ENCODE measurements around the gene BCAS1. TPM values are rescaled to one million over a fixed set of nuclear protein-coding genes. Genes with fewer than 3 reads are reported as not detected.
"Not testable (repeated sequence)": the region's sequence is repeated elsewhere in the genome, so short reads cannot be mapped to it uniquely, and the experiment has no call there.

BCAS1 gene
- total RNA-seq, 2 donors from 2014 or later: not detected

GRCh38 chr20:54014293-54014926 lies 56.0 kb downstream of the BCAS1 start:
- Mint-ChIP-seq H3K27me3 (ENCODE audit: insufficient read depth) (no peaks in the 10 kb centered on the region), H3K27ac (no peak overlapping the region), H3K4me1 (no peaks in the 10 kb centered on the region), H3K9me3 (no peaks in the 10 kb centered on the region), H3K36me3 (ENCODE audit: low read depth) (no peaks in the 10 kb centered on the region), H3K4me3 (no peak overlapping the region)
- H3K9me3 ChIP-seq (ENCODE audit: control insufficient read depth, low read length): no peaks in the 10 kb centered on the region
- H3K36me3 ChIP-seq (ENCODE audit: control insufficient read depth, insufficient read depth, low read length): no peaks in the 10 kb centered on the region
- 93 to 95% methylated on average over 5 to 7 of the region's 7 CpGs for WGBS, 2 experiments (ENCODE audit: insufficient coverage in 1 of 2, insufficient read length in 1 of 2)
- H3K27me3 ChIP-seq (ENCODE audit: control insufficient read depth, insufficient read depth, low read length, poor library complexity, severe bottlenecking): no peaks in the 10 kb centered on the region
- H3K4me1 ChIP-seq (ENCODE audit: control insufficient read depth, insufficient read depth, low read length): no peaks in the 10 kb centered on the region
- H3K27ac ChIP-seq (ENCODE audit: low read depth, low read length): no peak overlapping the region
- H3K4me3 ChIP-seq (ENCODE audit: low read length): no peak overlapping the region
- TF ChIP-seq, protein P1, sequence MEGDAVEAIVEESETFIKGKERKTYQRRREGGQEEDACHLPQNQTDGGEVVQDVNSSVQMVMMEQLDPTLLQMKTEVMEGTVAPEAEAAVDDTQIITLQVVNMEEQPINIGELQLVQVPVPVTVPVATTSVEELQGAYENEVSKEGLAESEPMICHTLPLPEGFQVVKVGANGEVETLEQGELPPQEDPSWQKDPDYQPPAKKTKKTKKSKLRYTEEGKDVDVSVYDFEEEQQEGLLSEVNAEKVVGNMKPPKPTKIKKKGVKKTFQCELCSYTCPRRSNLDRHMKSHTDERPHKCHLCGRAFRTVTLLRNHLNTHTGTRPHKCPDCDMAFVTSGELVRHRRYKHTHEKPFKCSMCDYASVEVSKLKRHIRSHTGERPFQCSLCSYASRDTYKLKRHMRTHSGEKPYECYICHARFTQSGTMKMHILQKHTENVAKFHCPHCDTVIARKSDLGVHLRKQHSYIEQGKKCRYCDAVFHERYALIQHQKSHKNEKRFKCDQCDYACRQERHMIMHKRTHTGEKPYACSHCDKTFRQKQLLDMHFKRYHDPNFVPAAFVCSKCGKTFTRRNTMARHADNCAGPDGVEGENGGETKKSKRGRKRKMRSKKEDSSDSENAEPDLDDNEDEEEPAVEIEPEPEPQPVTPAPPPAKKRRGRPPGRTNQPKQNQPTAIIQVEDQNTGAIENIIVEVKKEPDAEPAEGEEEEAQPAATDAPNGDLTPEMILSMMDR (conservative IDR thresholded peaks at IDR 0.05): no peak
- DNase-seq: no peak
- H3K9ac ChIP-seq (ENCODE audit: extremely low read depth, low read length, poor library complexity, severe bottlenecking): no peak overlapping the region

- no peak for DNase-seq
- Histone ChIP-seq H3K27ac (ENCODE audit: low read depth, low read length) (no peak overlapping the region), H3K27me3 (ENCODE audit: control insufficient read depth, insufficient read depth, low read length, poor library complexity, severe bottlenecking) (no peaks in the 10 kb centered on the region), H3K36me3 (ENCODE audit: control insufficient read depth, insufficient read depth, low read length) (no peaks in the 10 kb centered on the region), H3K9me3 (ENCODE audit: control insufficient read depth, low read length) (no peaks in the 10 kb centered on the region), H3K9ac (ENCODE audit: extremely low read depth, low read length, poor library complexity, severe bottlenecking) (no peak overlapping the region), H3K4me1 (ENCODE audit: control insufficient read depth, insufficient read depth, low read length) (no peaks in the 10 kb centered on the region), H3K4me3 (ENCODE audit: low read length) (no peak overlapping the region)
- H3K4me1 Mint-ChIP-seq: no peaks in the 10 kb centered on the region
- no peaks in the 10 kb centered on the region for H3K36me3 Mint-ChIP-seq (ENCODE audit: low read depth)
- WGBS, 2 experiments (ENCODE audit: insufficient coverage in 1 of 2, insufficient read length in 1 of 2): 79 to 100% methylated on average over 2 to 3 of the region's 4 CpGs
- H3K27ac Mint-ChIP-seq: no peak overlapping the region
- H3K4me3 Mint-ChIP-seq: no peak overlapping the region
- TF ChIP-seq, protein P1 (conservative IDR thresholded peaks at IDR 0.05): no peak
- H3K9me3 Mint-ChIP-seq: no peaks in the 10 kb centered on the region
- no peaks in the 10 kb centered on the region for H3K27me3 Mint-ChIP-seq (ENCODE audit: insufficient read depth)
Measured at GRCh38 chr20:54013471-54013870, 56.9 kb downstream of the BCAS1 start.

GRCh38 chr20:54011346-54011745 lies 59.0 kb downstream of the BCAS1 start:
- H3K9me3 Mint-ChIP-seq: no peaks in the 10 kb centered on the region
- H3K9ac ChIP-seq (ENCODE audit: extremely low read depth, low read length, poor library complexity, severe bottlenecking): no peak overlapping the region
- no peak overlapping the region for H3K4me3 Mint-ChIP-seq
- H3K27me3 Mint-ChIP-seq (ENCODE audit: insufficient read depth): no peaks in the 10 kb centered on the region
- H3K27ac ChIP-seq (ENCODE audit: low read depth, low read length): no peak overlapping the region
- H3K9me3 ChIP-seq (ENCODE audit: control insufficient read depth, low read length): no peaks in the 10 kb centered on the region
- no peaks in the 10 kb centered on the region for H3K36me3 Mint-ChIP-seq (ENCODE audit: low read depth)
- no peaks in the 10 kb centered on the region for H3K36me3 ChIP-seq (ENCODE audit: control insufficient read depth, insufficient read depth, low read length)
- DNase-seq: no peak
- no peak overlapping the region for H3K4me3 ChIP-seq (ENCODE audit: low read length)
- 84 to 100% methylated on average over 1 to 4 of the region's 4 CpGs for WGBS, 2 experiments (ENCODE audit: insufficient coverage in 1 of 2, insufficient read length in 1 of 2)
- H3K4me1 ChIP-seq (ENCODE audit: control insufficient read depth, insufficient read depth, low read length): no peaks in the 10 kb centered on the region
- H3K27ac Mint-ChIP-seq: no peak overlapping the region
- no peaks in the 10 kb centered on the region for H3K27me3 ChIP-seq (ENCODE audit: control insufficient read depth, insufficient read depth, low read length, poor library complexity, severe bottlenecking)
- TF ChIP-seq, protein P1 (conservative IDR thresholded peaks at IDR 0.05): no peak
- H3K4me1 Mint-ChIP-seq: no peaks in the 10 kb centered on the region

- not testable (repeated sequence) for H3K4me3 ChIP-seq (ENCODE audit: low read length); H3K27me3 Mint-ChIP-seq (ENCODE audit: insufficient read depth); H3K4me1 ChIP-seq (ENCODE audit: control insufficient read depth, insufficient read depth, low read length); H3K27ac Mint-ChIP-seq; DNase-seq; H3K27ac ChIP-seq (ENCODE audit: low read depth, low read length); H3K9me3 Mint-ChIP-seq; H3K9me3 ChIP-seq (ENCODE audit: control insufficient read depth, low read length); H3K36me3 Mint-ChIP-seq (ENCODE audit: low read depth); H3K4me1 Mint-ChIP-seq; H3K4me3 Mint-ChIP-seq; H3K27me3 ChIP-seq (ENCODE audit: control insufficient read depth, insufficient read depth, low read length, poor library complexity, severe bottlenecking); H3K9ac ChIP-seq (ENCODE audit: extremely low read depth, low read length, poor library complexity, severe bottlenecking); H3K36me3 ChIP-seq (ENCODE audit: control insufficient read depth, insufficient read depth, low read length)
- WGBS, 2 experiments (ENCODE audit: insufficient coverage in 1 of 2, insufficient read length in 1 of 2): 86 to 91% methylated on average over 4 to 7 of the region's 7 CpGs
Measured at GRCh38 chr20:54006216-54006615, 64.2 kb downstream of the BCAS1 start.
